Glutamatergic neuron (in vitro differentiated cells): ENCODE data around the gene C10orf62. TPM values are rescaled to one million over a fixed set of nuclear protein-coding genes. Genes with fewer than 3 reads are reported as not detected.
"Not testable (repeated sequence)": the region's sequence is repeated elsewhere in the genome, so short reads cannot be mapped to it uniquely, and the experiment has no call there.

Source experiments
- DNase-seq: peaks from one replicate; pipeline ENCODE4 v3.0.0; 2022
- H3K27ac Mint-ChIP-seq: one replicate; pipeline ENCODE4 v1.8.0; 2020; ENCODE audit warnings: mild to moderate bottlenecking, mixed read lengths, inconsistent platforms; ENCODE audit not compliant: unreplicated experiment
- H3K27me3 Mint-ChIP-seq: one replicate; pipeline ENCODE4 v1.8.0; 2020; ENCODE audit warnings: mild to moderate bottlenecking, moderate library complexity, mixed read lengths, inconsistent platforms; ENCODE audit not compliant: unreplicated experiment
- H3K36me3 Mint-ChIP-seq: one replicate; pipeline ENCODE4 v1.8.0; 2020; ENCODE audit warnings: mild to moderate bottlenecking, mixed read lengths, inconsistent platforms; ENCODE audit not compliant: unreplicated experiment
- H3K4me1 Mint-ChIP-seq: one replicate; pipeline ENCODE4 v1.8.0; 2020; ENCODE audit warnings: mild to moderate bottlenecking, low read depth, mixed read lengths, inconsistent platforms; ENCODE audit not compliant: unreplicated experiment
- H3K4me3 Mint-ChIP-seq: one replicate; pipeline ENCODE4 v1.8.0; 2020; ENCODE audit warnings: mild to moderate bottlenecking, mixed read lengths, inconsistent platforms; ENCODE audit not compliant: unreplicated experiment
- H3K9me3 Mint-ChIP-seq: one replicate; pipeline ENCODE4 v1.8.0; 2020; ENCODE audit warnings: mild to moderate bottlenecking, moderate library complexity, mixed read lengths, inconsistent platforms; ENCODE audit not compliant: unreplicated experiment
- total RNA-seq: library from RNA; stranded (reverse); fragmentation: NEBNext Ultra II Directional; extraction: Animal tissue kit (Norgen Biotek cat#: 25700); gene quantifications from one replicate; pipeline ENCODE4 v1.2.1, GENCODE V29; 2021; ENCODE audit not compliant: unreplicated experiment
- TF ChIP-seq, protein P1 (sequence below): fragments of 200-600 bp; sonication (generic); IDR thresholded peaks from one replicate; pipeline ENCODE4 v1.5.0; 2021; ENCODE audit not compliant: partially characterized antibody, unreplicated experiment

C10orf62 gene
- total RNA-seq, 1 donor from 2014 or later: not detected

DNA sequence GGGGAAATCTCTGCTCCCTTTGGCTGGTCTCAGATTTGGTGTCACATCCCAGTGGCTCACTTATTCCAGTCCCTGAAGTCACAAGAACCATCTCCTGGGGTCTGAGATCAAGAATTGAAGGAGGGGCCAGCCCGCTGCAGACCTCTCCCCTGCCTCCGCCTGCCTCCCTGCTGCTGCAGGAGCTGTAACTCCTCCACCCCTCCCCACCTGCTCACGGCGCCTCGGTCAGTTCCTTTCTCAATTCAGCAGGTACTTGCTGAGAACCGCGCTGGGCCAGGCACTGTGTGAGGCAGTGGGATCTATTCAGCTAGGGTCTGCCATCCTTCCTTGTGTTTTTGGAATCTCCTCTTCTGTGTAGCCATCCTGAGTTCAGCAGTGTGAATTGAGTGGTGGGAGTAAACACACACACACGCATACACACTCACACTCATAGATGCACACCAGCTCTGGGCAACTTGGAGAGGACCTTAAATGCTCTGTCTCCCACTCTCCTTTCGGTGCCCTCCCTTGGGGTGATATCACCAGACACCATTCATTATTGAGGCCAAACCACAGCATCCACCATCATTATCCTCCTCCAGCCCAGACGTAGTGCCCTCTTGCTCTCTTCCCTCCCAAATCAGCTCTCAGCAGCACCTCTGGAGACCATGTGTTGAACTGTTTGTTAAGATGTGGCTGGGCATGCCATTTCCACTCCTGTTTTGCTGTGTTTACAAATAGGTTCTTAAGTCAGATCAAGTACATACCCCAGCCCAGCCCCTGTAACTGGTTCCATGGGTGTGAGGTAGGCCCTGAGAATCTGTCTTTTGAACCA is 39.0 kb upstream of the C10orf62 start:
- TF ChIP-seq, protein P1, sequence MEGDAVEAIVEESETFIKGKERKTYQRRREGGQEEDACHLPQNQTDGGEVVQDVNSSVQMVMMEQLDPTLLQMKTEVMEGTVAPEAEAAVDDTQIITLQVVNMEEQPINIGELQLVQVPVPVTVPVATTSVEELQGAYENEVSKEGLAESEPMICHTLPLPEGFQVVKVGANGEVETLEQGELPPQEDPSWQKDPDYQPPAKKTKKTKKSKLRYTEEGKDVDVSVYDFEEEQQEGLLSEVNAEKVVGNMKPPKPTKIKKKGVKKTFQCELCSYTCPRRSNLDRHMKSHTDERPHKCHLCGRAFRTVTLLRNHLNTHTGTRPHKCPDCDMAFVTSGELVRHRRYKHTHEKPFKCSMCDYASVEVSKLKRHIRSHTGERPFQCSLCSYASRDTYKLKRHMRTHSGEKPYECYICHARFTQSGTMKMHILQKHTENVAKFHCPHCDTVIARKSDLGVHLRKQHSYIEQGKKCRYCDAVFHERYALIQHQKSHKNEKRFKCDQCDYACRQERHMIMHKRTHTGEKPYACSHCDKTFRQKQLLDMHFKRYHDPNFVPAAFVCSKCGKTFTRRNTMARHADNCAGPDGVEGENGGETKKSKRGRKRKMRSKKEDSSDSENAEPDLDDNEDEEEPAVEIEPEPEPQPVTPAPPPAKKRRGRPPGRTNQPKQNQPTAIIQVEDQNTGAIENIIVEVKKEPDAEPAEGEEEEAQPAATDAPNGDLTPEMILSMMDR: no peak
- Mint-ChIP-seq H3K4me3 (peak overlapping the region; percentile 67), H3K9me3 (peaks cover 7% of the 10 kb centered on the region), H3K36me3 (no peaks in the 10 kb centered on the region), H3K27me3 (peaks cover 5% of the 10 kb centered on the region), H3K27ac (peak overlapping the region; percentile 83), H3K4me1 (peaks cover 30% of the 10 kb centered on the region)
- no peak for DNase-seq

DNA sequence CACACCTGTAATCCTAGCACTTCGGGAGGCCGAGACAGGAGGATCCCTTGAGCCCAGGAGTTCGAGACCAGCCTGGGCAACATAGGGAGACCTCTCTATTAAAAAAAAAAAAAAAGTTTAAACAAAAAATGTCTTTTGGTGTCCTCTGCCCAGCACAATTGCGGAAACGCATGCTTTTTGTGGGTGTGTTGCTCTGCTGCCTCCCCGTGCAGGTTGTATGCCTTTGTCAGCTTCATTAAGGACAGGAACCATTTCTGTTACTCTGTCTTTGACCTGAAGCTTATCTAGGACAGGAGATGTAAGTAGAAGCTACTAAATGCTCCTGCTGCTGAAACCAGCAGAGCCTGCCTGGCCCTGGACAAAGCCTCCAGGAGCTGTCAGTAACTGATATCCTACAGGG is 38.2 kb upstream of the C10orf62 start:
- no peak for DNase-seq
- H3K27ac Mint-ChIP-seq: no peak overlapping the region
- TF ChIP-seq, protein P1: no peak
- peaks cover 30% of the 10 kb centered on the region for H3K4me1 Mint-ChIP-seq
- no peak overlapping the region for H3K4me3 Mint-ChIP-seq
- peaks cover 7% of the 10 kb centered on the region for H3K9me3 Mint-ChIP-seq
- H3K27me3 Mint-ChIP-seq: peaks cover 5% of the 10 kb centered on the region
- no peaks in the 10 kb centered on the region for H3K36me3 Mint-ChIP-seq

DNA sequence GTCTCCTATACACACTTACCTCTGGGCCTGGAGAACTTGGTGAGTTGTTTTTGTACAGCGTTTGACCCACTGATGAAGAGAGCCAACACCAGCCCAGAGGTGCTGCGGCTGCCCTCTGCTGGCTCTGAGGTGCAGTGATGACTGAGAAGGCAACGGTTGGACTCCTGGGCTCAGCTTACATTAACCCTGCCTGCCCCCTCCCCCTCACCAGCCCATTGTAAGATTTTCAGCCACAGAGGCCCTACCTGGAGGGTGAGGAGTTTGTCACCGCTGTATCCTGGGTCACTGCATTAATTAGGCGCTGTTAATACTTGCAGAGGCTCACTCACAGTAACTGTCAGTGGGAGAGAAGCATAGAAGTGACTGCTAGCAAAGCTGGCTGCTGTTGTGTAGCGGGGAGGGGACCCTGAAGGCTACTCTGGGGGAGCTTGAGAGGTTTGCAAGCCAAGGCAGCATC is 35.9 kb upstream of the C10orf62 start:
- DNase-seq: peak; percentile 74
- H3K27me3 Mint-ChIP-seq: peaks cover 5% of the 10 kb centered on the region
- H3K4me3 Mint-ChIP-seq: no peak overlapping the region
- TF ChIP-seq, protein P1: peak; percentile 65
- H3K27ac Mint-ChIP-seq: no peak overlapping the region
- H3K36me3 Mint-ChIP-seq: no peaks in the 10 kb centered on the region
- peaks cover 7% of the 10 kb centered on the region for H3K9me3 Mint-ChIP-seq
- H3K4me1 Mint-ChIP-seq: peaks cover 18% of the 10 kb centered on the region

DNA sequence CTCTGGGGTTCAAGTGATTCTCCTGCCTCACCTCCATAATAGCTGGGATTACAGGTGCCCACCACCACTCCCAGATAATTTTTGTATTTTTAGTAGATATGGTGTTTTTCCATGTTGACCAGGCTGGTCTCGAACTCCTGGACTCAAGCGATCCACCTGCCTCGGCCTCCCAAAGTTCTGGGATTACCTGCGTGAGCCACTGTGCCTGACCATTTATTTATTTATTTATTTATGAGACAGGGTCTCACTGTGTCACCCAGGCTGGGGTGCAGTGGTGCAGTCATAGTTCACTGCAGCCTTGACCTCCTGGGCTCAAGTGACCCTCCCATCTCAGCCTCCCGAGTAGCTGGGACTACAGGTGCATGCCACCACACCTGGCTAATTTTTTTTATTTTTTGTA is 35.2 kb upstream of the C10orf62 start:
- H3K9me3 Mint-ChIP-seq, H3K27me3 Mint-ChIP-seq: not testable (repeated sequence)

DNA sequence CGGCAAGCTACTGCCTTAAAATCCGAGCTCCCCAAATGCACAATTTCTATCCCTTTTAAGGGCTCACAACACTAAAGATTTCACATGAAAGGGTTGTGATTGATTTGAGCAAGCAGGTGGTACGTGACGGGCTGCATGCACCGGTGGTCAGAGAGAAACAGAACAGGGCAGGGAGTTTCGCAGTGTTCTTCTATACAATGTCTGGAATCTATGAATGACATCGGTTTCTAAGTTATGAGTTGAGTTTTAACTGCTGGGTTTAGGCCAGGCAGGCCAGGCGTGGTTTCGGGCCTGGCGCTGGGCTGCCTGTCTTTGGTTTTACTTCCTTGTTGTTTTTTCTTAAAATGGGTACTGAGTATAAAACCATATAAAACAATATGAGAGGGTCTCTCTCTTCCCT is 34.0 kb upstream of the C10orf62 start:
- not testable (repeated sequence) for H3K9me3 Mint-ChIP-seq, H3K27ac Mint-ChIP-seq, DNase-seq, H3K4me1 Mint-ChIP-seq, H3K27me3 Mint-ChIP-seq, H3K36me3 Mint-ChIP-seq, H3K4me3 Mint-ChIP-seq

More for the DNA sequence above, 35.2 kb upstream of the C10orf62 start:
- H3K27ac Mint-ChIP-seq, H3K4me3 Mint-ChIP-seq, DNase-seq, H3K36me3 Mint-ChIP-seq: not testable (repeated sequence)
- peaks cover 14% of the 10 kb centered on the region for H3K4me1 Mint-ChIP-seq

DNA sequence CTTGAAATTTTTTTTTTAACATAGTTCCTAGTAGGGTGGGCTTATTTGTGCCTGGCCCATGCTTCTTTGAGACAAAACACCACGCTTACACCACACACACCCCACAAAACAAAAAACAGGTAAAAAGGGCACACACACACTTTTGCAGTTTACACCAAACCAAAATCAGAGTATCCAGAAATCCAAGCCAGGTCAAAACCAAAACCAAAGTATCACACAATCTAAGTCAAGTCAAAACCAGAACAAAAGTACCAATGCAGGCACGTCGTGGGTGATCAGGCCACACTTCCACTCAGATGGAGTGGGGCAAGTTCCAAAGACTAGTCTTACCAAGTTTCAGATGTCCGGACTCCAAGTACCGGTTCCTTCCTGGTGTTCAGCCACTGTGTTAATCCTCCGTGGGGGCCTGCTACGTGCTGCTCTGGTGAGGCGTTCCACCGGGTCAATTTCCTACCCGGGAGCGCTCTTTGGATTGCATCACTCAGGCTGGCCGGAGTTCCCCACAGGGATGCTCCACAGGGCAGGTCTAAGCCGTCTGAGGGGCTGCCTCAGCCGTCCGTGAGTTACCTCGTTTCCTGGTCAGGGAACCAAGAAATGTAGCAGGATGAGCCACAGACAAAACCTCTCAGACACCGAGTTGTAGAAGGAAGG is 28.7 kb upstream of the C10orf62 start:
- H3K27ac Mint-ChIP-seq, DNase-seq, H3K36me3 Mint-ChIP-seq, H3K4me1 Mint-ChIP-seq, H3K27me3 Mint-ChIP-seq, H3K9me3 Mint-ChIP-seq, H3K4me3 Mint-ChIP-seq: not testable (repeated sequence)

DNA sequence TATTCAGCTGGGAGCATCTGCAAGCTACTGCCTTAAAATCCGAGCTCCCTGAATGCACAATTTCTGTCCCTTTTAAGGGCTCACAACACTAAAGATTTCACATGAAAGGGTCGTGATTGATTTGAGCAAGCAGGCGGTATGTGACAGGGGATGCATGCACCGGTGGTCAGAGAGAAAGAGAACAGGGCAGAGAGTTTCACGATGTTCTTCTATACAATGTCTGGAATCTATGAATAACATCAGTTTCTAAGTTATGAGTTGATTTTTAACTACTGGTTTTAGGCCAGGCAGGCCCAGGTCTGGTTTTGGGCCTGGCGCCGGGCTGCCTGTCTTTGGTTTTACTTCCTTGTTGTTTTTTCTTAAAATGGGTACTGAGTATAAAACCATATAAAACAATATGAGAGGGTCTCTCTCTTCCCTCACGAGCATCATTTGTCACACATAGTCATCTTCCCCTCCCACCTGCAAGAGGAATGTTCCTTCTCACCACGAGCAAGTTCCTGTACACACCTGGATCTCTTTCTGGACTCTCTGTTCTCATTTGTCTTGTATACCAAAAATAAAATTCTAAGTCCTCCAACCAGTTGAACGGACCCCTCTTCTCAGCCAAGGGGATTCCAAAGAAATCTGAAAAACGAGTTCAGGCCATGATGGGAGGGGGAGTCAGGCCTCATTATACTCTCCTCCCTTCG is 28.0 kb upstream of the C10orf62 start:
- not testable (repeated sequence) for DNase-seq, H3K4me1 Mint-ChIP-seq, H3K27ac Mint-ChIP-seq, H3K36me3 Mint-ChIP-seq, H3K9me3 Mint-ChIP-seq, H3K27me3 Mint-ChIP-seq, H3K4me3 Mint-ChIP-seq

DNA sequence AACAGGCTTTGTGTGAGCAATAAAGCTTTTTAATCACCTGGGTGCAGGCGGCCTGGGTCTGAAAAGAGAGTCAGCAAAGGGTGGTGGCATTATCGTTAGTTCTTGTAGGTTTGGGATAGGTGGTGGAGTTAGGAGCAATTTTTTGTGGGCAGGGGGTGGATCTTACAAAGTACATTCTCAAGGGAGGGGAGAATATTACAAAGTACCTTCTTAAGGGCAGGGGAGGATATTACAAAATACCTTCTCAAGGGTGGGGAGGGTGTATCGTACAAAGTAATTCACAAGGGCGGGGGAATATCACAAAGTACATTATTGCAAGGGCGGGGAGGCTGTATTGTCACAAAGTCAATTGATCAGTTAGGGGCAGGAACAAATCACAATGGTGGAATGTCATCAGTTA is 27.2 kb upstream of the C10orf62 start:
- H3K36me3 Mint-ChIP-seq, H3K4me3 Mint-ChIP-seq, H3K9me3 Mint-ChIP-seq, H3K27me3 Mint-ChIP-seq, H3K4me1 Mint-ChIP-seq, DNase-seq, H3K27ac Mint-ChIP-seq: not testable (repeated sequence)
